Kidney (tissue), 14 donors: ENCODE measurements around the gene INPP5A. TPM values are rescaled to one million over a fixed set of nuclear protein-coding genes. Genes with fewer than 3 reads are reported as not detected.

Experiments
- DNase-seq, 5 donors: peaks; one replicate each; pipeline ENCODE4 v3.0.0-alpha.2; 2013 to 2020
- FAIRE-seq: peaks from 2 replicates; lab custom pipeline; 2012; peaks lifted over from hg19 to GRCh38; lab: Jason Lieb, UNC
- H3K27ac ChIP-seq, 2 donors: one replicate each; pipeline ENCODE4 v1.7.0; 2013; ENCODE audit warnings: low read depth in 2 of 2, low read length in 2 of 2, inconsistent platforms in 1 of 2
- H3K27me3 ChIP-seq: one replicate; pipeline ENCODE4 v1.7.1; 2013; ENCODE audit warnings: low read length, inconsistent platforms; ENCODE audit not compliant: control insufficient read depth, insufficient read depth
- H3K36me3 ChIP-seq, 3 donors: one replicate each; pipeline versions ENCODE4 v1.7.0 to v1.7.1; 2013; ENCODE audit warnings: low read length in 3 of 3, control low read depth in 1 of 3, inconsistent platforms in 1 of 3; ENCODE audit not compliant: insufficient read depth in 3 of 3, control insufficient read depth in 2 of 3
- H3K4me1 ChIP-seq, 3 donors: one replicate each; pipeline versions ENCODE4 v1.7.0 to v1.7.1; 2013; ENCODE audit warnings: low read length in 3 of 3, inconsistent platforms in 1 of 3, low read depth in 1 of 3; ENCODE audit not compliant: control insufficient read depth in 2 of 3, insufficient read depth in 2 of 3
- H3K4me3 ChIP-seq, 3 donors: one replicate each; pipeline versions ENCODE4 v1.7.0 to v1.8.1; 2013; ENCODE audit warnings: low read length in 3 of 3, control low read depth in 1 of 3, inconsistent platforms in 1 of 3
- H3K9ac ChIP-seq, 3 donors: one replicate each; pipeline versions ENCODE4 v1.7.0 to v1.7.1; 2013; ENCODE audit warnings: low read length in 3 of 3, control low read depth in 1 of 3, inconsistent platforms in 1 of 3
- H3K9me3 ChIP-seq, 3 donors: one replicate each; pipeline versions ENCODE4 v1.7.0 to v1.7.1; 2013; ENCODE audit warnings: low read length in 3 of 3, control low read depth in 1 of 3, inconsistent platforms in 1 of 3; ENCODE audit not compliant: control insufficient read depth in 2 of 3, insufficient read depth in 1 of 3
- CTCF ChIP-seq: IDR thresholded peaks from 3 replicates; pipeline ENCODE4 v1.5.1; 2012; ENCODE audit warnings: mild to moderate bottlenecking, moderate library complexity, borderline replicate concordance; ENCODE audit not compliant: insufficient read depth; ENCODE audit errors: extremely low read depth
- intact Hi-C: fragments of 100-400 bp; cut with DNase I; formaldehyde crosslinking; loops from one replicate; pipeline ENCODE4 v1.11.1; 2022
- polyA plus RNA-seq: library from polyadenylated mRNA; stranded (reverse); fragments of 350-450 nt; fragmentation: Illumina TruSeq; extraction: RNeasy Lipid Tissue Mini Kit (QIAGEN cat#74804); gene quantifications from one replicate; pipeline ENCODE4 v1.2.3, GENCODE V29; 2014; ENCODE audit warnings: low read depth, low replicate concordance; ENCODE audit not compliant: insufficient read depth
- total RNA-seq: library from RNA; stranded (reverse); fragmentation: NEBNext Ultra II Directional; extraction: Animal tissue kit (Norgen Biotek cat#: 25700); gene quantifications from one replicate; pipeline ENCODE4 v1.2.1, GENCODE V29; 2021
- donor health status: control.
- donor health status: control.
- donor health status: control.
- donor health status: control.
- donor health status: control.
- donor health status: DM: yes; HTN: yes; CAD: no.
- donor health status: Normal renal cell carcinoma (clear cell type).

The INPP5A gene
- total and polyA plus RNA-seq, 2 donors from 2014 or later, result 20.8 to 40.3 TPM

- DNase-seq, result no peak
- intact Hi-C loops, result no loop called here
- H3K9ac ChIP-seq, result no peak overlapping the region
- FAIRE-seq, result no peak
- no peaks in the 10 kb centered on the region for H3K27me3 ChIP-seq
- no peak overlapping the region for H3K27ac ChIP-seq
- no peaks in the 10 kb centered on the region for H3K4me1 ChIP-seq
- H3K9me3 ChIP-seq, result no peaks in the 10 kb centered on the region
- H3K4me3 ChIP-seq, result no peak overlapping the region
- no peak for TF ChIP-seq CTCF
- H3K36me3 ChIP-seq, result peaks cover 0 to 2% (median 0%) of the 10 kb centered on the region in 3 donors
Measured at GRCh38 chr10:132728321-132728720, 190.7 kb downstream of the INPP5A start.

- Histone ChIP-seq H3K27me3 (no peaks in the 10 kb centered on the region), H3K27ac (no peak overlapping the region), H3K4me3 (no peak overlapping the region), H3K9ac (no peak overlapping the region), H3K4me1 (no peaks in the 10 kb centered on the region), H3K9me3 (no peaks in the 10 kb centered on the region), H3K36me3 (peaks cover 0 to 2% (median 0%) of the 10 kb centered on the region in 3 donors)
- DNase-seq (no peak), FAIRE-seq (no peak)
- no peak for TF ChIP-seq CTCF
- intact Hi-C loops, result no loop called here
Measured at GRCh38 chr10:132728741-132729140, 191.2 kb downstream of the INPP5A start.

- no peaks in the 10 kb centered on the region for H3K9me3 ChIP-seq
- H3K27me3 ChIP-seq, result no peaks in the 10 kb centered on the region
- intact Hi-C loops, result no loop called here
- H3K27ac ChIP-seq, result no peak overlapping the region
- no peak for TF ChIP-seq CTCF
- no peak for FAIRE-seq
- H3K36me3 ChIP-seq, result peaks cover 0 to 2% (median 0%) of the 10 kb centered on the region in 3 donors
- H3K4me3 ChIP-seq, result no peak overlapping the region
- H3K9ac ChIP-seq, result no peak overlapping the region
- no peak for DNase-seq
- H3K4me1 ChIP-seq, result no peaks in the 10 kb centered on the region
Measured at GRCh38 chr10:132729810-132730572, 192.4 kb downstream of the INPP5A start.
